Dermis blood vessel endothelial cell (primary cell): ENCODE measurements around the gene CRTC1. TPM values are rescaled to one million over a fixed set of nuclear protein-coding genes. Genes with fewer than 3 reads are reported as not detected.
A peak's percentile ranks its signal among the peaks of the same experiment; 100 is the strongest.

Experiments used
- DNase-seq: peaks from one replicate; pipeline ENCODE4 v3.0.0; 2010
- total RNA-seq: library from RNA; depleted of rRNA; stranded (reverse); fragments of >200 nt; gene quantifications from 2 replicates; pipeline ENCODE4 v1.2.3, GENCODE V29; 2014

Gene CRTC1
- total RNA-seq, 1 donor from 2014 or later = 1.2 TPM

DNA sequence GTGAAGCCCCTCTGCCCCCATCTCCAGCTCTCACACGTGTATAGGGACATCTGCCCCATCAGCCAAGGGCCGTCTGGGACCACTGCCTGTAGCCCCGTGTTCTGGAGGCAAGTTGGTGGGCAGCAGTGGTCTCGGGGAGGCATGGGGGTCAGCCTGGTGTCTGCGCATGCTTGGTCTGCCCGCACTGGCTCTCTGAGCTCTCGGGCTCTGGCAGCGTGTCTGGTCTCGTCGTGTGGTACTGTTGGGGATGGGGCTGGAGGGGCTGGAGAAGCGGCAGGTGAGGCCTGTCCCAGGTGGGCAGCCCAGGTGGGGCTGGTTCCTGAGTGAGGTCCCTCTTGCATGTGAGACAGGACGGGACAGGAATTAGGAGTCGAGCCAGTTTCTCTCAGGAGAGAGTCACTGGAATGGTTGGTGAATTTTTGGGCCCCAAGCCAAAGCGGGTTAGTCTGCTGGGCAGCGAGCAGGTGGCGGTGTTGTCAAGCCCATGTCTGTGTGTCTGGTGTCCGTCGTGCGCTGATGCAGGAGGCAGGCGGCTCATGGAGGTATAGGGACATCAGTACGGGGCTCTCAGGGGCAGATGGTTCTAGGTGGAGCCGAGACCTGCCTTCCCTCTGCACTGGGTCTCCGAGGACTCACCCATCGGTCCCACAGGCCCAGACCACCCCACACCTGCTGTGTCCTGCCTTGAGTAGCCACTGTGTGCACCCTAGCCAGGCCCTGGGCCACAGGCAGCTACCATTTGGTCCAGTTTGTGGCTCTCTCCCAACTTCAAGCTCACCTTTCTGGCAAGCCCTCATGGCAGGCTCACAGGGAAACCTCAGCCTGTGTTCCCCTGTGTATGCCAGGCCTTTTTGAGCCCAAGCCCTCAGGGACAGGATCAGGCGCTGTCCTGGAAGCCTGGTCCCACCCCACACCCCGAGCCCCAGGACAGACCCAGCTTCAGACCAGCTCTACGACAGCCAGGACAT is 89.4 kb downstream of the CRTC1 start:
- no peak for DNase-seq

DNA sequence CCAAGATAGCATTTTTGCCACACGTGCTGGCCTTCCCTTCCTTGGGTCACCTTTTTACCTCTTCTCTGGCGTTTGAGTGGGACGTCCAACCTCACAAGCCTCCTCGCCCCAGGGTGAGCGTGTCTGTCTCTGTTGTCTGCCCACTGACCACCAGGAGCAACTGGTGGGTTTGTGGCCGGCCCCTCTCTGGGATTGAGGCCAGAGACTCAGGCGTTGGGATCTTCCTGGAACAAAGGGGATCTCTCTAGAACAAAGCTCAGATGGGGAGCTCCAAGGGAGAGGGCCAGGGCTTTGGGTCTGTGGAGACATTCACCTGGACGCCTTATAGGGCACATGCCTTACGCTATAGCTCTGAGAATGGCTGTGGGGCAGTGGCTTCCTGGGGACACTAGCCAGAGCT is 90.2 kb downstream of the CRTC1 start:
- no peak for DNase-seq

DNA sequence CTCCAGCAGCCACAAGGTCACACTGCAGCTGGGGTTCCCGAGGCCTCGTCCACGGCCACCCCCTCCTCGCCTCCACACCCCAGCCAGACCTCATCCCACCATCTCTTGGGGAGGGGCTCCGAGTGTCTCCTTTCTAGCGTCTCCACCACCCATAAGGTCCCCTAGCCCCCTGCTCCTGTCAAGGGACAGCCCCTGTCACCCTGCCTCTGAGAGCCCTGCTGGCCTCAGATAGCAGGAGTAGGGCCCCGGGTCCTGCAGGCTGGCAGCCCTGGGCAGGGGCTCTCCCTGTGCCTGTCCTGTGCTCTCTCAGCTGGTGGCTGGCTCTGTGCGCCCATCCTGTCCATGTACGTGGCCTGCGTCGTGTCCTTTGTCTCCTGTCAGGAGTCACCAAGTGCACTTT is 90.6 kb downstream of the CRTC1 start:
- DNase-seq = no peak

- DNase-seq = no peak
These were observed 91.4 kb downstream of the CRTC1 start for GRCh38 chr19:18774782-18775444.

GRCh38 chr19:18775586-18776287 is 92.3 kb downstream of the CRTC1 start:
- no peak for DNase-seq

- no peak for DNase-seq
These were observed 92.8 kb downstream of the CRTC1 start for GRCh38 chr19:18776288-18776594.

DNA sequence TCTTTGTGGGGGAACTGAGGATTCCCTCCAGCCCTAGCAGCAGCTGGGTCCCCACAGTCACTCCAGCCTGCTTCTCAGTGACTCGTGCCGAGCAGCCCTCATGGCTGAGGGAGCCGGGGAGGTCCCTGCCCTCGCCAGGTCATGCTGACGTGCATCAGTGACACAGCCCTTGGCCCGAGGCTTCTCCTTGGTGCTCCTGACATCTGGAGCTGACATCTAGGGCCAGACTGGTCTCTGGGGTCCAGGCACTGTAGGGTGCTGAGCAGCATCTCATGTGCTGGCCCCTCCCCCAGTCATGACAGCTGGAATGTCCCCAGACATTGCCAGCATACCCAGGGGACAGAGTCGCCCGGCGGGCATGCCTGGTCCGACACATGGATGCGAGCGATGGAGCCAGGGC is 93.3 kb downstream of the CRTC1 start:
- no peak for DNase-seq

DNA sequence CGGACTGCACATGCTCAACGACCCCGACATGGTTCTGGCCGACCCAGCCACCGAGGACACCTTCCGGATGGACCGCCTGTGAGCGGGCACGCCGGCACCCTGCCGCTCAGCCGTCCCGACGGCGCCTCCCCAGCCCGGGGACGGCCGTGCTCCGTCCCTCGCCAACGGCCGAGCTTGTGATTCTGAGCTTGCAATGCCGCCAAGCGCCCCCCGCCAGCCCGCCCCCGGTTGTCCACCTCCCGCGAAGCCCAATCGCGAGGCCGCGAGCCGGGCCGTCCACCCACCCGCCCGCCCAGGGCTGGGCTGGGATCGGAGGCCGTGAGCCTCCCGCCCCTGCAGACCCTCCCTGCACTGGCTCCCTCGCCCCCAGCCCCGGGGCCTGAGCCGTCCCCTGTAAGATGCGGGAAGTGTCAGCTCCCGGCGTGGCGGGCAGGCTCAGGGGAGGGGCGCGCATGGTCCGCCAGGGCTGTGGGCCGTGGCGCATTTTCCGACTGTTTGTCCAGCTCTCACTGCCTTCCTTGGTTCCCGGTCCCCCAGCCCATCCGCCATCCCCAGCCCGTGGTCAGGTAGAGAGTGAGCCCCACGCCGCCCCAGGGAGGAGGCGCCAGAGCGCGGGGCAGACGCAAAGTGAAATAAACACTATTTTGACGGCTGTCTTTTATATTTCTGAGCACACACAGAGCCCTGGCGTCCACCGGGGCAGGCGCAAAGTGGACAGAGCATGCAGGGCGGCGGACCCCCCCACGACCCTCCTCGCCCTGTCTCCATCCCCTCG is 94.0 kb downstream of the CRTC1 start:
- DNase-seq = no peak

DNA sequence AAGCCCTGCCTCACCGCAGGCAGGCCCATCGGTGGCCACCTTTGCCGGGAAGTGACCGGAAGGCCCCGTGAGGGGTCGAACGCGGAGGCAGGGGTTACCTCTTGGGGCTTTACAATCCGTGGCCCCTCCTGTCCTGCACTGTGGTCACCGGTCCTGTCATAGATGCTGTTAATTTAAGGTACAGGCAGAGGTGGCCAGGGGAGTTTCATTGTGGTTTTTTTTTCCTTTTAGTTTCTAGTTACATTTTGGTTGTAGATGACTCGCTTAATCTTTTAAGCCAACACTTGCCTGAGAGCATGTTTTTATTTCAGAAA is 94.6 kb downstream of the CRTC1 start:
- DNase-seq = no peak

DNA sequence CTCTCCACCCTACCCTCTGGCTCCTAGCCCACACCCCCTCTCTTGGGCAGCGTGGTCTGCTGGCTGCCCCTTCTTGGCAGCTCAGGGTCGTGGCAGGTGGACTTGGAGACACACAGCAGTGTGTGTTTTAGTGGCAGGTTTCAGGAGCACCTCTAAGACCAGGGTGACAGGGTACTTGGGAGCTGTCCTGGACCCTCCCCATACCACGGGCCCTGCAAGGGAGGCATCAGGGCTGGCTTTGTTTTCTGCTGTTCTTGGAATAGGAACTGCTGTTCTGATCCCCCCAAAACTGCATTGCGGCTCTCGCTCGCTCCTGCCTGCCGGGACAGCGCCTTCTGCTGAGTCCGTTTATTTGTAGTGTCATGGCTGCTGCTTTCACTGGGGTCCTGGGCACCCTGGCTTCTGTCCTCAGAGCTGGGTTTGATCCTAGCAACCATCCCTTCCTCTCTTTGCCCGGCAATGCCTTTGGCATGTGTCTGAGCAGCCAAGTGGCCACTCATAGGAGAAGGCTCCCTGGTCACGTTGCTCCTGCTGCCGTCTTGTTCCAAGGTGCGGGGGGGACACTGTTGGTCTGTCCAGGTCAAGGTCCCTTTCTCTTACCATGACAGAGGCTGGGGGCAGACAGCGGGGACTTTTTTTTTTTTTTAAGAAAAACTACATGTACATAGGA is 95.5 kb downstream of the CRTC1 start:
- DNase-seq = no peak

DNA sequence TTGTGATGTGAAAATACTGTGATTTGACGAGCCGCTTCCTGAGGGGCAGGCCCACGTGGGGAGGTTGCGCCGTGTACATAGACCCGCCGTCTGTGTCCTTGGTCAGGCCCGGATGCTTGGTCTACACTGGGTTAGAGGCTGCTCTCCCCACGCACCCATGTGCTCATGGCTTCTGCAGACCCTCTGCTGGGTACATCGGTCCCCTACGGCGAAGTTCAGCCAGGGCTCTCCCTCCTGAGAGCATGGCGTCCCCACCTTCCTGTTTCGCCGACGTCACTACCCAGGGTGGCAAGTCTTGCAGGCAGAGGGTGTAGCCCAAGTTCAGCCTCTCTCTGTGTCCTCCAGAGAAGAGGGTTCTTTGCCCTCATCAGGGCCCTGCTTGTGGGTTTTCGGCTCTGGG is 96.6 kb downstream of the CRTC1 start:
- no peak for DNase-seq

DNA sequence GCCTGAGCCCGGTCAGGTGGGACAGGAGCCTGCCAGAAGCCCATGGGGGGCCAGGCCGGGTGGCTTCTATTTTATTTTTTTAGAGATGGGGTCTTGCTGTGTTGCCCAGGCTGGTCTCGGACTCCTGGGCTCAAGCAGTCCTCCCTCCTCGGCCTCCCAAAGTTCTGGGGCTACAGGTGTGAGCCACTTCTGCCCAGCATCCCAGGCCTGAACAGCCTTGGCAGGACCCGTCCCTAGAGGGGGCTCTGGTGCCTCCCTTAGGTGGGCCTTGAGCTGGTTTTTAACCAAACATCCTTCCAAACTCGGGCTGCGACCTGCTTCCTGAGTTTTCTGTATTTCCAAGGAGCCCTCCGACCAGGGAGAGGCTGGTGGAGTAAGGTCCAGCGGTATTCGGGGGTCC is 97.2 kb downstream of the CRTC1 start:
- no peak for DNase-seq

GRCh38 chr19:18781047-18781600 is 97.6 kb downstream of the CRTC1 start:
- DNase-seq = no peak

DNA sequence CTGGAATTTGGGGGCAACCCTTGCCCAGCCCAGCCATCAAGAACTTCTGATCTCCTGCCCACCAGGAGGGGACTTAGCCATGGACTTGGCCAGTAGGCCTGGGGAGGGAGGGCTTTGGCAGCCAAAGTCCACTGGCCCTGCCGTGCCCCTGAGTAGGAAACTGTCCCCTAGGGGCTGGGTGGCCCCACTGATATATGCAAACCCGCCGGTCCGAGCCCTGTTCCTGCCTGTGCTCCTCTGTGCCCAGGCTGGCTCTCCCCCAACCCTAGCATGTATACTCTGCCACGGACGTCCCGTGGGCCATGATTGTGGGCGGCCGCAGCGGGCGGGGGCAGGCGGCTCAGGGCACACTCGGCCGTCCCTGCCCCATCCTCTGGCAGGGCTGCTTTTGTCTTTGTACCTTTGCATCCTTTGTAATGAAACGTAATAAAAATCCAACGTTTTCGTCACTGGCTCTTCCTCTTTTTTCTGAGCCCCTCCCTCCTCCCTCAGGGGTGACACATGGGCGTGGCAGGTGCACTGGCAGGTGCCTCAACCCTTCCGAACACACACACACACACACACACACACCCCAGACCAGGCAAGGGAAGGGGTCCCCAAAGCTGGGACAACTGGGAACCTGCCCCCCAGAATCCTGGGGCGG is 98.5 kb downstream of the CRTC1 start:
- no peak for DNase-seq

DNA sequence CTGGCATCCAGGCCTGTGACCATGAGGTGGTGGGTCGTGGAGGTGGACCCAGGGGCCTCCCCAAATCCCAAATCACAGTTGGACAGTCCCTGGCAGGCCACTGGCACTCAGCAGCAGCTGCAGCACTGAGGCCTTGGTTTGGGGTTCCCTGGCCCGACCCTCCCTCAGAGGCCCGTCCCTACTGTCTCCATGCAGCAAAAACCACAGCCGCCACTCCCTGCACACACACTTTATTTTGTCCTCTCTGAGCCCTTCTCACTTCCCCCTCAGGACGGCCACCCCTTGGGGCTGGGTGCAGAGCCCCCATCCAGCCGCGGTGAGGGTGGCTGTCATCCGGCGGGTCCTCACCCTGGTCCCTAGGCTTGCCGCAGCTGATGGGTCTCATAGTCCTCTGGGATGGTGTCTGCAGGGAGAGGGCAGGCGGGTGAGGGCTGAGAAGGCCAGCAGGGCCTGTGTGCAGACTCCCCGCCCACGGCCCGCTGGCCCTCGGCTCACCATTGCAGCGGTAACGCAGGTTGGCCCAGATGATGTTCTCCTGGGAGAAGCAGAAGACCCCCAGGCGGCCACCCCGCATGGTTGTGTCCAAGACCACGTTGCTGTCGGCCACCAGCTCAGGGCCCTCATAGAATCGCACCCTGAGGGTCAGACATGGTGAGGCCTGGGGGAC is 99.2 kb downstream of the CRTC1 start:
- DNase-seq = no peak

GRCh38 chr19:18783958-18784785 is 100.7 kb downstream of the CRTC1 start:
- DNase-seq = no peak

DNA sequence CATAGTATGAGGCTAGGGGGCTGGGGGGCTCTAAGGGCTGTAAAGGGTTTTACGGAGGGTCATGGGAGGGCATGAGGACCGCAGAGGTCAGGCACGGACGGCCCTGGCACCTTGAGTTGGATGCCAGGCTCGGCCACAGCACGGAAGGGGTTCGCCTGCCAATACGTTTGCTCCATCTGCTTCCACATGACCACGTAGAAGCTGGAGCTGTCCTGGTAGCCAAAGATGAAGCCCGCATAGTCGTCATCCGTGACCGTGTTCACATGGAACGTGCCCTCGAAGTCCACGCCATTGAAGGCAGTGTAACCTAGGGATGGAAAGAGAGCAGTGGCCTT is 101.3 kb downstream of the CRTC1 start:
- DNase-seq = no peak

- DNase-seq = peak; percentile 57
These were observed 102.0 kb downstream of the CRTC1 start for GRCh38 chr19:18785179-18786124.
